Liver (tissue), 3 donors: ENCODE data around the gene ACKR2.

Experiments
- EGR1 ChIP-seq, 2 donors: IDR thresholded peaks; 2 replicates each; pipeline ENCODE4 v1.6.1; 2016 to 2018; ENCODE audit warnings: antibody characterized with exemption in 2 of 2, low read depth in 2 of 2
- HNF4A ChIP-seq, 2 donors: conservative IDR thresholded peaks; 2 replicates each; pipeline ENCODE4 v1.6.1; 2016; ENCODE audit warnings: antibody characterized with exemption in 2 of 2, mild to moderate bottlenecking in 2 of 2
- TF ChIP-seq, protein P1 (sequence below): fragments of 150-350 bp; IDR thresholded peaks from 2 replicates; pipeline ENCODE4 v1.5.1; 2017; ENCODE audit warnings: improper control_type of control experiment, low read depth, low read length; ENCODE audit not compliant: missing input control
- donor health status: healthy.
- donor health status: healthy.

DNA sequence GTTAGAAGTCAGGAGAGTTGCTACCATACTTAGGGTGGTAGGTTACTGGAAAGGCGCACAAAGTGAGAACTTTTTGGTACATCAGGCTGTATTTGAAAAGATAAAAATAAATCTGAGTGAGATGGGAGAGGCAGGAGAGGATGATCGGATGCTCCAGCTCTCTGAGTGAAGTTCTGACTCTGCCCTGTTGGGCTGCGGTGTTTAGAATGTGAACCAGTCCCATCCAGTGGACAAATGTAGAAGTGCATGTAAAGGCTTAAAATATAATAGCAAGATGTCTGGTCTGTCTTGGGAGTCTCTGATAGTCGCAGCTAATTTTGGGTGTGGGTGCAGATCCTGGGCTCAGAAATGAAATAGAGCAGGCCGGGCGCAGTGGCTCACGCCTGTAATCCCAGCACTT is 30.4 kb downstream of the ACKR2 start:
- peak in 1 of 2 donors; percentile 25 for TF ChIP-seq HNF4A (conservative IDR thresholded peaks at IDR 0.05)
- TF ChIP-seq, protein P1, sequence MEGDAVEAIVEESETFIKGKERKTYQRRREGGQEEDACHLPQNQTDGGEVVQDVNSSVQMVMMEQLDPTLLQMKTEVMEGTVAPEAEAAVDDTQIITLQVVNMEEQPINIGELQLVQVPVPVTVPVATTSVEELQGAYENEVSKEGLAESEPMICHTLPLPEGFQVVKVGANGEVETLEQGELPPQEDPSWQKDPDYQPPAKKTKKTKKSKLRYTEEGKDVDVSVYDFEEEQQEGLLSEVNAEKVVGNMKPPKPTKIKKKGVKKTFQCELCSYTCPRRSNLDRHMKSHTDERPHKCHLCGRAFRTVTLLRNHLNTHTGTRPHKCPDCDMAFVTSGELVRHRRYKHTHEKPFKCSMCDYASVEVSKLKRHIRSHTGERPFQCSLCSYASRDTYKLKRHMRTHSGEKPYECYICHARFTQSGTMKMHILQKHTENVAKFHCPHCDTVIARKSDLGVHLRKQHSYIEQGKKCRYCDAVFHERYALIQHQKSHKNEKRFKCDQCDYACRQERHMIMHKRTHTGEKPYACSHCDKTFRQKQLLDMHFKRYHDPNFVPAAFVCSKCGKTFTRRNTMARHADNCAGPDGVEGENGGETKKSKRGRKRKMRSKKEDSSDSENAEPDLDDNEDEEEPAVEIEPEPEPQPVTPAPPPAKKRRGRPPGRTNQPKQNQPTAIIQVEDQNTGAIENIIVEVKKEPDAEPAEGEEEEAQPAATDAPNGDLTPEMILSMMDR: peak; percentile 94
- no peak for TF ChIP-seq EGR1 (IDR thresholded peaks at IDR 0.05; ENCODE audit: low read depth in 2 of 2)
